Liver (tissue), 3 donors: Measurements from ENCODE around the gene OR2A5.
"Not testable (repeated sequence)": the region's sequence is repeated elsewhere in the genome, so short reads cannot be mapped to it uniquely, and the experiment has no call there.

ENCODE experiments used
- CTCF ChIP-seq: fragments of 150-350 bp; IDR thresholded peaks from 2 replicates; pipeline ENCODE4 v1.5.1; 2017; ENCODE audit warnings: improper control_type of control experiment, low read depth, low read length; ENCODE audit not compliant: missing input control
- HNF4G ChIP-seq: IDR thresholded peaks from 2 replicates; pipeline ENCODE4 v1.6.1; 2016; ENCODE audit warnings: antibody characterized with exemption
- JUND ChIP-seq, 2 donors: IDR thresholded peaks; 2 replicates each; pipeline ENCODE4 v1.6.1; 2016; ENCODE audit warnings: antibody characterized with exemption in 2 of 2
- MAX ChIP-seq: IDR thresholded peaks from 2 replicates; pipeline ENCODE4 v1.6.1; 2016; ENCODE audit warnings: antibody characterized with exemption
- RAD21 ChIP-seq, 2 donors: IDR thresholded peaks; 2 replicates each; pipeline ENCODE4 v1.6.1; 2016; ENCODE audit warnings: antibody characterized with exemption in 2 of 2, mild to moderate bottlenecking in 2 of 2
- TAF1 ChIP-seq: conservative IDR thresholded peaks from 2 replicates; pipeline ENCODE4 v1.6.1; 2016; ENCODE audit warnings: antibody characterized with exemption, mild to moderate bottlenecking
- YY1 ChIP-seq: IDR thresholded peaks from 2 replicates; pipeline ENCODE4 v1.6.1; 2016; ENCODE audit warnings: antibody characterized with exemption, mild to moderate bottlenecking
- TF ChIP-seq, protein P1 (sequence below): IDR thresholded peaks from 2 replicates; pipeline ENCODE4 v1.6.1; 2016; ENCODE audit warnings: antibody characterized with exemption, mild to moderate bottlenecking
- TF ChIP-seq, protein P2 (sequence below): IDR thresholded peaks from 2 replicates; pipeline ENCODE4 v1.6.1; 2016; ENCODE audit warnings: antibody characterized with exemption
- donor health status: healthy.
- donor health status: healthy.

GRCh38 chr7:144010061-144010460, 38.7 kb upstream of the OR2A5 start:
- TF ChIP-seq, protein P1, sequence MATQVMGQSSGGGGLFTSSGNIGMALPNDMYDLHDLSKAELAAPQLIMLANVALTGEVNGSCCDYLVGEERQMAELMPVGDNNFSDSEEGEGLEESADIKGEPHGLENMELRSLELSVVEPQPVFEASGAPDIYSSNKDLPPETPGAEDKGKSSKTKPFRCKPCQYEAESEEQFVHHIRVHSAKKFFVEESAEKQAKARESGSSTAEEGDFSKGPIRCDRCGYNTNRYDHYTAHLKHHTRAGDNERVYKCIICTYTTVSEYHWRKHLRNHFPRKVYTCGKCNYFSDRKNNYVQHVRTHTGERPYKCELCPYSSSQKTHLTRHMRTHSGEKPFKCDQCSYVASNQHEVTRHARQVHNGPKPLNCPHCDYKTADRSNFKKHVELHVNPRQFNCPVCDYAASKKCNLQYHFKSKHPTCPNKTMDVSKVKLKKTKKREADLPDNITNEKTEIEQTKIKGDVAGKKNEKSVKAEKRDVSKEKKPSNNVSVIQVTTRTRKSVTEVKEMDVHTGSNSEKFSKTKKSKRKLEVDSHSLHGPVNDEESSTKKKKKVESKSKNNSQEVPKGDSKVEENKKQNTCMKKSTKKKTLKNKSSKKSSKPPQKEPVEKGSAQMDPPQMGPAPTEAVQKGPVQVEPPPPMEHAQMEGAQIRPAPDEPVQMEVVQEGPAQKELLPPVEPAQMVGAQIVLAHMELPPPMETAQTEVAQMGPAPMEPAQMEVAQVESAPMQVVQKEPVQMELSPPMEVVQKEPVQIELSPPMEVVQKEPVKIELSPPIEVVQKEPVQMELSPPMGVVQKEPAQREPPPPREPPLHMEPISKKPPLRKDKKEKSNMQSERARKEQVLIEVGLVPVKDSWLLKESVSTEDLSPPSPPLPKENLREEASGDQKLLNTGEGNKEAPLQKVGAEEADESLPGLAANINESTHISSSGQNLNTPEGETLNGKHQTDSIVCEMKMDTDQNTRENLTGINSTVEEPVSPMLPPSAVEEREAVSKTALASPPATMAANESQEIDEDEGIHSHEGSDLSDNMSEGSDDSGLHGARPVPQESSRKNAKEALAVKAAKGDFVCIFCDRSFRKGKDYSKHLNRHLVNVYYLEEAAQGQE, result not testable (repeated sequence)
- TF ChIP-seq CTCF; RAD21 (IDR thresholded peaks at IDR 0.05); HNF4G; TAF1; JUND (IDR thresholded peaks at IDR 0.05); YY1; MAX: not testable (repeated sequence)
- TF ChIP-seq, protein P2, sequence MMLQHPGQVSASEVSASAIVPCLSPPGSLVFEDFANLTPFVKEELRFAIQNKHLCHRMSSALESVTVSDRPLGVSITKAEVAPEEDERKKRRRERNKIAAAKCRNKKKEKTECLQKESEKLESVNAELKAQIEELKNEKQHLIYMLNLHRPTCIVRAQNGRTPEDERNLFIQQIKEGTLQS, result not testable (repeated sequence)
